Thoracic aorta endothelial cell (primary cell): ENCODE data around the gene MOCS2. TPM values are rescaled to one million over a fixed set of nuclear protein-coding genes. Genes with fewer than 3 reads are reported as not detected.

Source experiments
- total RNA-seq: library from RNA; depleted of rRNA; stranded (reverse); fragments of >200 nt; gene quantifications from 2 replicates; pipeline ENCODE4 v1.2.3, GENCODE V29; 2012

Gene MOCS2
- 47.5 and 53.2 TPM in 2 replicates for total RNA-seq

GRCh38 chr5:53109443-53110127, at the start of gene MOCS2:
Gene MOCS2 (minus strand): TSS chr5:53109757. CDS start chr5:53107174, 2,583 bp downstream.

Other genes with a start within 250 kb of the MOCS2 start
- gene ITGA2, start 120.4 kb downstream of the MOCS2 start, total RNA-seq = 178 and 213 TPM in 2 replicates